Measurements from ENCODE around the gene OTUD3. TPM values are rescaled to one million over a fixed set of nuclear protein-coding genes. Genes with fewer than 3 reads are reported as not detected.

Gene OTUD3
- total RNA-seq, 1 experiment from 2014 or later, result 33.9 TPM

GRCh38 chr1:19877821-19878636 is 4.2 kb upstream of the OTUD3 start:
- BruUV-seq (replicated peaks), result TSS peak; percentile 99
- Histone ChIP-seq H3K4me3 (ENCODE audit: low read depth, low read length, poor library complexity, severe bottlenecking) (no peak overlapping the region), H3K9me3 (ENCODE audit: low read depth, low read length, poor library complexity, severe bottlenecking) (no peaks in the 10 kb centered on the region), H3K27ac (ENCODE audit: low read depth, low read length, poor library complexity, severe bottlenecking) (peak overlapping the region; percentile 79), H3K4me1 (ENCODE audit: insufficient read depth, low read length, poor library complexity, severe bottlenecking) (peaks cover 11% of the 10 kb centered on the region), H3K36me3 (ENCODE audit: insufficient read depth, low read length, poor library complexity, severe bottlenecking) (no peaks in the 10 kb centered on the region), H3K27me3 (replicated peaks; ENCODE audit: insufficient read depth, low read depth, low read length, poor library complexity) (no peaks in the 10 kb centered on the region)
- POLR2A ChIA-PET (ENCODE audit: low non-redundant PET), result interaction anchor here (0.6 kb wide), 1 partner anchor 11 kb away, joined by 4 read pairs; no protein-coding TSS in a partner anchor
- intact Hi-C loops (cut with micrococcal nuclease; ENCODE audit: unreplicated experiment), result no loop called here
- CTCF ChIA-PET, result no interaction called here
- peak; percentile 96 for DNase-seq (ENCODE audit: low spot score)
- no peak for TF ChIP-seq CTCF (conservative IDR thresholded peaks at IDR 0.05; ENCODE audit: low read depth, low read length)
- no peak for TF ChIP-seq EZH2 (IDR thresholded peaks at IDR 0.05; ENCODE audit: borderline replicate concordance, low read depth, low read length, poor library complexity, severe bottlenecking)

- intact Hi-C loops (cut with micrococcal nuclease; ENCODE audit: unreplicated experiment), result no loop called here
- H3K36me3 ChIP-seq (ENCODE audit: insufficient read depth, low read length, poor library complexity, severe bottlenecking), result no peaks in the 10 kb centered on the region
- H3K4me3 ChIP-seq (ENCODE audit: low read depth, low read length, poor library complexity, severe bottlenecking), result no peak overlapping the region
- H3K9me3 ChIP-seq (ENCODE audit: low read depth, low read length, poor library complexity, severe bottlenecking), result no peaks in the 10 kb centered on the region
- no TSS peak for BruUV-seq (replicated peaks)
- ChIA-PET CTCF (no interaction called here), POLR2A (ENCODE audit: low non-redundant PET) (no interaction called here)
- TF ChIP-seq CTCF (conservative IDR thresholded peaks at IDR 0.05; ENCODE audit: low read depth, low read length) (no peak), EZH2 (IDR thresholded peaks at IDR 0.05; ENCODE audit: borderline replicate concordance, low read depth, low read length, poor library complexity, severe bottlenecking) (no peak)
- peaks cover 11% of the 10 kb centered on the region for H3K4me1 ChIP-seq (ENCODE audit: insufficient read depth, low read length, poor library complexity, severe bottlenecking)
- no peak for DNase-seq (ENCODE audit: low spot score)
- H3K27ac ChIP-seq (ENCODE audit: low read depth, low read length, poor library complexity, severe bottlenecking), result peak overlapping the region; percentile 79
- no peaks in the 10 kb centered on the region for H3K27me3 ChIP-seq (replicated peaks; ENCODE audit: insufficient read depth, low read depth, low read length, poor library complexity)
Observed at GRCh38 chr1:19878637-19878985, 3.6 kb upstream of the OTUD3 start.

- TF ChIP-seq EZH2 (IDR thresholded peaks at IDR 0.05; ENCODE audit: borderline replicate concordance, low read depth, low read length, poor library complexity, severe bottlenecking) (no peak), CTCF (conservative IDR thresholded peaks at IDR 0.05; ENCODE audit: low read depth, low read length) (no peak)
- no peak for DNase-seq (ENCODE audit: low spot score)
- H3K4me3 ChIP-seq (ENCODE audit: low read depth, low read length, poor library complexity, severe bottlenecking), result no peak overlapping the region
- no peaks in the 10 kb centered on the region for H3K36me3 ChIP-seq (ENCODE audit: insufficient read depth, low read length, poor library complexity, severe bottlenecking)
- H3K27ac ChIP-seq (ENCODE audit: low read depth, low read length, poor library complexity, severe bottlenecking), result no peak overlapping the region
- POLR2A ChIA-PET (ENCODE audit: low non-redundant PET), result no interaction called here
- CTCF ChIA-PET, result no interaction called here
- no TSS peak for BruUV-seq (replicated peaks)
- peaks cover 16% of the 10 kb centered on the region for H3K4me1 ChIP-seq (ENCODE audit: insufficient read depth, low read length, poor library complexity, severe bottlenecking)
- intact Hi-C loops (cut with micrococcal nuclease; ENCODE audit: unreplicated experiment), result no loop called here
- no peaks in the 10 kb centered on the region for H3K27me3 ChIP-seq (replicated peaks; ENCODE audit: insufficient read depth, low read depth, low read length, poor library complexity)
- no peaks in the 10 kb centered on the region for H3K9me3 ChIP-seq (ENCODE audit: low read depth, low read length, poor library complexity, severe bottlenecking)
Observed at GRCh38 chr1:19879227-19879626, 3.0 kb upstream of the OTUD3 start.

Data from A673 (cell line).